Activated CD4-positive, alpha-beta T cell treated with anti-CD3 and anti-CD28 coated beads, Interleukin-2, amount 50 U/mL, for 1 hour (primary cell): ENCODE data around the gene HDHD5.

Experiments used
- DNase-seq: peaks from one replicate; pipeline ENCODE4 v3.0.0-alpha.2; 2020

Gene HDHD5

DNA sequence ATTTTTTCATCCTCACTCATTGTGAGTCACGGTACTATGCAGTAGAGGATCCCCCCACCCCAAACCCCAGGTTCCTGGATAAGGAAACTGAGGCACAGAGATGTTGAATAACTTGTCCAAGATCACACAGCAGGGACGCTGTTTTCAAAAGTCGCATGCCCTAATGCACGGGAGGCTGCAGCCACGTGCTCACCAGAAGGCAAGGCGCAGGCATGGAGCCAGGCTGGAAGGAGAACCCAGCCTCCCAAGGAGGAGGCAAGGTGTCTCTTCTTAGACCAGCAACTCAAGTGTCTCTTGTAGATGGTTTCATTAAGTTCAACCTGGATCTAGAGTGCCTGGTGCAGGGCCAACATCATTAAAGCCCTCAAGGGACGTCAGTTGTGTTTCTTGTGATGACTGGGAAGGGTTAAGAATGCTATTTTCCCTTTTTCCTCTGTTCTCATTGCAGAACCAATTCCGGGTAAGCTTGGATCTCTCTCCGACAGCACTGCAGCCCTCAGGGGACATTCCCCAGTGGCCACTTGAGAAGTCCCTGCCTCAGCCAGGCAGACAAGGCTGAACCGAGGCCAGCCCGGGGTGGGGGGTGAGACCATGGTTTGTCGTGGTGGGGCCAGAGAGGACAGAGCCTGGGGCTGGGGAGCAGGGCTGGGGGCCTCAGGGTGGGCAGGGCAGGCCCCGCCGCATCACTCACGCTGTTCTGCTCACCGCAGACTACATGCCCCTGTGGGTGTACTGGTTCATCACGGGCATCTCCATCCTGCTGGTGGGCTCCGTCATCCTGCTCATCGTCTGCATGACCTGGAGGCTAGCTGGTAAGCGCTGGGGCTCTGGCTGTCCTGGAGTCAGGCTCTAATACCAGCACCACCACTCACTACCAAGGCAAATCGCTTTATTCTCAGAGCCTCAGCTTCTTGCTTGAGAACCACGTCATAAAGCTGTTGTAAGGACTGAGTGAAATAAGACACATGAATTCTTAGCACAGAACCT, 53.6 kb downstream of the HDHD5 start:
- no peak for DNase-seq

DNA sequence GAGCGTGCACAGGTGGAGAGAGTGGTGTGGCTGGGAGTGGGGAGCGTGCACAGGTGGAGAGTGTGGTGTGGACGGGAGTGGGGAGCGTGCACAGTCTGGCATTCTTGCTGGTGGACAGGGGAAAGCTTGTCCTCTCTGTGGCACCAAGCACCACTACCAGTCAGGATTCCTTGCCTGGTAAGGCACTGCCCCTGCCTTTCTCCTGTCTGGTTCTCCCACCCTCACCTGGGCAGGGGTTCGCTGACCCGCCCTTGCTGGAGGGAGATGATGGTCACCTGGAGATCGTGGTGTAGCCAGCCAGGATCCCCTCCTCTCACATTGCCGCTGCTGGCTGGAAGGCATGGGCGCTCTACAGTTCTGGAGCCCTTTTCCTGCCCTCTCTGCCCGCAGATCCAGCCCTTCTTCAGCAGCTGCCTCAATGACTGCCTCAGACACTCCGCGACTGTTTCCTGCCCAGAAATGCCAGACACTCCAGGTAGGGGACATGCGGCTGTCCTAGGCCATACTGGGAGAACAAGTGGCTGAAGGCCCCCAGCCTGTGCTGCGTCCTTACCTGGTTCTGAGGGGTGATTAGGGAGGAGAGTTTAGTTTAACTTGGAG, 54.6 kb downstream of the HDHD5 start:
- DNase-seq: no peak

DNA sequence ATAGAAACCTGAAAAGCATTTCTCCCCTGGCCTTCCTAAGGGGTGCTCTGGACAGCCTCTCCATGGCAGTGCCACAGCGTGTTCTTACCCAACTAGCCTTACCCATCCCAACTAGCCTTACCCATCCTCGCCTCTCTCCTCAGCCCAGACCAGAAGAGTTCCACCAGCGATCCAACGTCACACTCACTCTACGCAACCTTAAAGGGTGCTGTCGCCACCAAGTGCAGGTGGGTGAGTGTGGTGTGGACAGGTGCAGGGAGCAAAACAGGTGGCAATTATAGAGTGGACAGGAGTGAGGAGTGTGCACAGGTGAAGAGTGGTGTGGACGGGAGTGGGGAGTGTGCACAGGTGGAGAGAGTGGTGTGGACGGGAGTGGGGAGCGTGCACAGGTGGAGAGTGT, 55.7 kb downstream of the HDHD5 start:
- no peak for DNase-seq

DNA sequence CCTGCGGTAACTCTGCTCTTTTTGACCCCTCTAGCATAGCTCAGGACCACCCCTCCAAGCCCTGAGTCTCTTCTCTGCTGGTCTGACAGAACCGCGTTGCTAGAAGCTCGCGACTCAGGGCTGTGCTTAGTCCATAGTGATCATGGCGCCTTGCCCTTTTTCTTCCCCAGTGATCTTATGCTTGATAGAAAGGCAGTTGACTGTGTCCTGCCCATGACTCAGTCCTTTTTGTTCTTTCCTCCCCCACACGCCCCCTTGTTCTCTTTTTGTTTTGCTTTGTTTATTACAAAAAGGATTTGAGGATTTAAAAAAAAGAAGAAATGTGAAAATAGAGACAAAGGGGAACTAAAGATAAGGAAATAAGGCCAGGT, 56.8 kb downstream of the HDHD5 start:
- DNase-seq: no peak

DNA sequence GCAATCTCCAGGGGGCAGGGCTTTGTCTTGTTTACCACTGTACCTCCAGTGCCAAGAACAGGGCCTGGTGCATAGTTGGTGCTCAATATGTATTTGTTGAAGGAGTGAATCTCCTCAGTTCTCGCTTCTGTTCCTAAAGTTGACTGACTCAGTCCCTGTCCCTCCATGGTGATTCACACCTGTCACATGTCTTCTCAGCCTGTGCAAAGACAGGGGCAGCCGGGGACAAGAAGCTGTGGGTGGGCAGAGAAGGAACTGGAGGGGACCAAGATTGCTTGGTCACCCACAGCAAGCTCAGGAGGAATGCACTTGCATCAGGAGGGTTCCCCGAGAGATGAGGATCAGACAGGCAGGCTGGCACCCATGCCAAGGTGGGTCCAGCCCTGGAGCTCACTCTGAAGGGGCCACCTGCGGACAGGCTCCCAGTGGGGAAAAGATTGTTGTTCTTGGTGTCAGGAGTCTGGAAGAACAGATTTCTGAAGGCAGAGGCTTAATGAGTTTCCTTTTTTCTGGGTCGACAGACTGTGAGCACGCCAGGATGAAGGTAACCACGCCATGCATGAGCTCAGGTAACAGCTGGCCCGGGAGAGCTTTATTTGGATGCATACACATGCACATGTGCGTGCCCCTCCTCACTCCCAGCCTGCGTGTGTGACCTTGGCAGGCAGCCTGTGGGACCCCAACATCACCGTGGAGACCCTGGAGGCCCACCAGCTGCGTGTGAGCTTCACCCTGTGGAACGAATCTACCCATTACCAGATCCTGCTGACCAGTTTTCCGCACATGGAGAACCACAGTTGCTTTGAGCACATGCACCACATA, 57.4 kb downstream of the HDHD5 start:
- no peak for DNase-seq

DNA sequence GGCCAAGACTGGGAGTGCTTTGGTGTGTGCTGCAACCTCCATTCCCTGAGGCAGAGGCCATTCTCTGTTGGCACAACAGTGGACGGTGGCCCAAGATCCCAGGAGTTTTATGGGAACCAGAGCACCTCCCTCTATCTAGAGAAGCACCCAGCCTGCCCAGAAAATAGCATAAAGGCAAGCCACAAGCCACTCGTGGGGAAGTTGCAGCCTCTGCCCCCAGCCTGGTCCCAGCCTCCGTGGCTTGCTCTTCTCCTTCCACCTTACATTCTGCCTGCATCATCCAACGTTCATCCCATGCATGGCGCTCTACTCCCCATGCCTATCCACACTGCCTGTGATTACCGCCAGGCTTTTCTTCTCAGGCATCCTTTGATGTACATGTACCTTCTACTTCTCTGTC, 58.5 kb downstream of the HDHD5 start:
- DNase-seq: no peak

DNA sequence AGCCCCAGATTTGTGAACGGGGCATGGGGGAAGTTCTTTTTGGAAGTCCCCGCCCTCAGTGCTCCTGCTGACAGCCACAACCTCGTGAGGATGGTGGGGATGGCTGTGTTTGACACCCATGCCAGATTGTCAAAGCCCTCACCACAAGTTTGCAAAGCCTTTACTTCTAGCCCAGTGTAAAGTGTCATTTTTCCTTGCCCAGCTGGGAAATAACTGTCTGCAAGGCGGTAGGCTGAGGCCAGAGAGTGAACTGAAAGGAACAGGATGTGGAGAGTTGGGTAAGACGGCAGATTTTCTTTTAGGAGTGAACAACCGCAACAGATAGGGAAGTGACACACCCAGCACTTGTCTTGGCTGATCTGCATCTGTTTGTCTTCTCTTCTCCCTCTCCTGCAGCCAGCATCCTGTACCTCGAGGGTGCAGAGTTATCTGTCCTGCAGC, 60.7 kb downstream of the HDHD5 start:
- no peak for DNase-seq

DNA sequence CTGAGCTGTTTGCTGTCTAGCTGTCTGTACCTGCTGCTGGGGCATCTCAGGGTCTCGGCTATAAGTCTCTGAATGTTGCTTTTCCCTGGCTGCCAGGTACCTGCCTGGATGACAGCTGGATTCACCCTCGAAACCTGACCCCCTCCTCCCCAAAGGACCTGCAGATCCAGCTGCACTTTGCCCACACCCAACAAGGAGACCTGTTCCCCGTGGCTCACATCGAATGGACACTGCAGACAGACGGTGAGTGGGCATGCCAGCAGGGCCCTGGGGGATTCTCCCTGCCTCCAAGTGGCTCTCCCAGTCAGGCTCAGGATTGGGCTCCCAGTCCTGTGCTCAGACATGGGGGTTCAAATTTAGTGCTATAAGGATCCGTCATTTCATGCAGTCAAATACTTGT, 61.4 kb downstream of the HDHD5 start:
- no peak for DNase-seq

DNA sequence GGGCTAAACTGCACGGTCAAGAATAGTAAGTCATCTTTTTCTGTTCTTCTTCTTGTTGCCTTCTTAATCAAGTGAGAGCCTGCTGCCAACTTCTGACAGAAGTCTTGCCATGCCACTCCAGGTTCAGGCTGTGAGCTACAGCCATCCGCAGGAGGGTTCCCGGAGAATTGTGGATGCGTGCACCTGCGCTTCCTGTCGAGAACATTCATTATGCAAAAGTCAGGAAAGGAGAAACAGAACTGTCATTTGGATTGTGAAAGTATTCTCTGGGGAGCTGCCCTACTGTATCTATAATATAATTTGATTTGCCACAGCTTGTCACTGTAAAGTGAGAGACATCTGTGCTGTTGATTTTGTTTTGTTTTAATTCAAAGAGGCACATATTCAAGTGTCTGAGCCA, 62.0 kb downstream of the HDHD5 start:
- no peak for DNase-seq

DNA sequence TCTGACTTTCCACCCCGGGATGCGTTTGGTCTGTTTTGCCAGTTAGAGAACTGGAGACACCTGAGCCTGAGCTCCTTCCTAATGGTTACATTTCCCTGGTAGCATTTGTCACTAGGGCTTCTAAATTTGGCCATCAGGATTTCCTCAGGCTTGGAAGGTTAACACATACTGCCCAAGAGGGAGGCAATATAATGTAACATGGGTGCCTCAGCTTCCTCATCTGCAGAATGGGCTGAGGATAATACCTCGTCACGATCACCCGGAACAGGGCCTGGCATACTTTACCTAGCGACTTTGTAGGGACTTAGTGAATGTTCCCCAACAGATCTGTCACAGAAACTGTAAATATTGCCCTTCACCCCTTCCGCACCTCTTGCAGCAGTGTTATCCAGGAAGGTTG, 63.0 kb downstream of the HDHD5 start:
- no peak for DNase-seq

DNA sequence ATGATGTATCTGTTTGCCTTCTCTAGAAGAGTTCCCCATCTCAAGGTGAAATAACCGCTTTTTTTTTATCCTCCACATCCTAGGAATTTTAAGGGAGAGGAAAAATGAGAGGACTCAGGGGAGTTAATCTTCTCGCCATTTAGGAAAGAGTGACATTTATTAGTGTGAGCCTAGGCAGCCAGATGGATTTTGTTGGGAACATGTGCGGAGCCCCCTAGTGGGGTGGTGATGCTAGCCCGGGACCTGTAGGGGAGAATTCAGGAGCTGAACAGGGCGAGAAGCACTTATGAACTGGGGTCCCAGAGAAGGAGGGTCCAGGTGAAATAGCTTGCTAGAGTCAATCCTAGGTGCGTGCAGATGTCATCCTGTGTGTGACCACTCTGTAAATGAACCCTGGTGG, 63.5 kb downstream of the HDHD5 start:
- DNase-seq: no peak

DNA sequence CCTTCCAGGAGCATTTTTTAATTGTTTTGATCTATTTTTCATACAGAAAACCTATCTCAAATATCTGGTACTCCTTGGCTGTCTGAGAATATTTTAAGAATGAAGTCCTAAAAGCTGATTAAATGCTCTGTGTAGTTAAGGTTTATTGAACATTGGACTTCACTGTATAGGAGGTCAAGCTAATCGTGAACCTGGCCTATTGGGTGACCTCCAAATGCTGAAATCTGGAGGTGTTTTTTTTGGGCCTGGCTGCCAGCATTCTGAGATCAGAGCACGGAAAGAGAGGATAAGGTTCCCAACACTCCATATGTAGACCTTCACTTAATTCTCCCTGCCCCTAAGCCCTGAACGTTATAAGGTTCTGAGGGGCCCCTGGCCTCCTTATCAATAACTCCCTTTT, 66.0 kb downstream of the HDHD5 start:
- no peak for DNase-seq

DNA sequence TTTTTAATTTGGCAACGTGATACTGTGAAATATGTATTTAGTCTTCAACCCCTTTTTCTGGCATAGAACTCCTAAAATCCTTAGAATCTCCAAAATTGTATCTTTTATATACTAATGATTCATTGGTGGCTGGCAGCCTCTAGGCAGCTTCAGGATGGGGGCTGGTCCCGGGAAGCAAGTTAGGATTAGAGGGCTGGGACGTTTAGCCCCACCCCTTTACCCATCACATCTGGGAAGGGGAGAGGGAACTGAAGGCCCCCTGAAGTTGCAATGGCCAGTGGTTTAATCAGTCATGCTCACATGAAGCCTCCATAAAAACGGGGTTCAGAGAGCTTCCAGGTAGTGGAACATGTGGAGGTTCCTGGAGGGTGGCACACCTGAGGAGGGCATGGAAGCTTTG, 67.2 kb downstream of the HDHD5 start:
- DNase-seq: no peak

DNA sequence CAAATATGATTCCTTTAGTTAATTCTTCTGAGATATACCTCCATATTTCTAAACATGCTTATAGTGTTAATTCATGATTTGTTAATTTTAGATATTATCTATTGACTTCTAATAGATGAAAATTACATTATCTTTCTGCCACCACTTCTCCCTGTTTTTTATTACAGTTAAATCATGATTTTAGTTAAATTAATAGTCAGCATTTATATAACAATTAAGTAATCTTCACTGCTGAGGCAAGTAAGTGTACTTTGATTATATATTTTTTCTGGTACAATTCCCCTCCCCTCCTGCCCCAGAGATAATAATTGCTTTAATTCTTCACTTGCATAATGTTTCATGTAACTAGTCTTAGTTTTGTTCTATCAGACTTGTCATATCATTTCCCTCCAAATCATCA, 68.5 kb downstream of the HDHD5 start:
- DNase-seq: no peak
